LNCaP clone FGC (cell line): ENCODE measurements around the gene GYS1.

Source experiments
- DNase-seq: peaks from one replicate; pipeline ENCODE4 v3.0.0-alpha.2; 2011; ENCODE audit warnings: low read depth
- H3K4me3 ChIP-seq: 2 replicates; pipeline ENCODE4 v1.5.1; 2011; ENCODE audit warnings: mild to moderate bottlenecking, low read depth, low read length, control low read depth
- CTCF ChIP-seq: IDR thresholded peaks from 2 replicates; pipeline ENCODE4 v1.5.1; 2012; ENCODE audit warnings: mild to moderate bottlenecking; ENCODE audit not compliant: control insufficient read depth, insufficient read depth; ENCODE audit errors: extremely low read depth

The GYS1 gene

DNA sequence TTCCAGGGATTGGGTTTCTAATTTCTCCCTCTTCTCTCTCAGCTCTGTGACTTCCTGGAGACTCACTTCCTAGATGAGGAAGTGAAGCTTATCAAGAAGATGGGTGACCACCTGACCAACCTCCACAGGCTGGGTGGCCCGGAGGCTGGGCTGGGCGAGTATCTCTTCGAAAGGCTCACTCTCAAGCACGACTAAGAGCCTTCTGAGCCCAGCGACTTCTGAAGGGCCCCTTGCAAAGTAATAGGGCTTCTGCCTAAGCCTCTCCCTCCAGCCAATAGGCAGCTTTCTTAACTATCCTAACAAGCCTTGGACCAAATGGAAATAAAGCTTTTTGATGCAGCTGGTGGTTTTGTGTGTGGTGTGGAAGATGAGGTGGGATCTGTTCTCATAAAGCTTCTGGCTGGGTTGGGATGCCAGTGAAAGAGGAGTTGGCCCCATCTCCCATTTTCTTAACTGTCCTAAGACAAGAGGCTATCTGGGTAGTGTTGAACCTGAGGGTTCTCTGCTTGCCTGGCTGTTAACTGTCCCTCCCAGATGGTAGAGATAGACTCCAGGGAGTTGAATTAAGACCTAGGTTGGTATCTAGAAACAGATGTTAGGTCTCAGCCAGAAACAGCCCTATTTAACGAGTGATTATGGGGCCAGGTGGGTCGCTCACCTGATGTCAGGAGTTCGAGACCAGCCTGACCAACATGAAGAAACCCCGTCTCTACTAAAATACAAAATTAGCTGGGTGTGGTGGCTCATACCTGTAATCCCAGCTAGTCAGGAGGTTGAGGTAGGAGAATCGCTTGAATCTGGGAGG lies 26.4 kb downstream of the GYS1 start:
- no peak for TF ChIP-seq CTCF
- DNase-seq, result no peak
- peak overlapping the region; percentile 71 for H3K4me3 ChIP-seq

DNA sequence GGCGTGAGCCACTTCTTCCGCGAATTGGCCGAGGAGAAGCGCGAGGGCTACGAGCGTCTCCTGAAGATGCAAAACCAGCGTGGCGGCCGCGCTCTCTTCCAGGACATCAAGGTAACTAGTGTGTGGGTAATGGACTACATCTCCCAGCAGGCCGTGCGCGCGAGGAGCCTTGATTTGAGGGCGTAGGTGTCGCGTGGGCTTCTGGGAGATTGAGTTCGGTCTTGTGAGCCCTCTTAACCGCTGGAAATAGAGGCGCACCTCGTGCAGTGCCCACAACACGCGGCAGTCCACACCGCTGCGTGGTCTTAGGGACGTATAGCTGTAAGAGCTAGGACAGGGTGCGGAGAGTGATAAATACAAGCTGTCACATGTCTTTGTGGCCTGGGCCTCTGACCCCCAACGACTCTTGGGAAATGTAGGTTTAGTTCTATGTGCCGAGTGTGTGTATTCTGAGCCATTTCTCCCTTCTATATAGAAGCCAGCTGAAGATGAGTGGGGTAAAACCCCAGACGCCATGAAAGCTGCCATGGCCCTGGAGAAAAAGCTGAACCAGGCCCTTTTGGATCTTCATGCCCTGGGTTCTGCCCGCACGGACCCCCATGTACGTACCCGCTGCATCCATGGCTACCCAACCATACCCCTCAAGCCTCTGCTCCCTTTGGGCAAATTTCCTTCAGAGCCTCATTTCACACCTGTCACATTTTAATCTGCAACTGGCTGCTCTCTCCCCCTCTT lies 27.1 kb downstream of the GYS1 start:
- TF ChIP-seq CTCF, result no peak
- peak overlapping the region; percentile 71 for H3K4me3 ChIP-seq
- peak; percentile 40 for DNase-seq

GRCh38 chr19:48965040-48965805 lies 27.9 kb downstream of the GYS1 start, which contains the start of gene FTL:
Gene FTL, plus strand, starts transcription at chr19:48965309. Its CDS starts 199 bp downstream, at chr19:48965508.
- TF ChIP-seq CTCF, result no peak
- DNase-seq, result peak; percentile 61
- H3K4me3 ChIP-seq, result peak within 1 kb of the TSS; percentile 71

GRCh38 chr19:48964205-48965039 lies 28.7 kb downstream of the GYS1 start:
- peak overlapping the region; percentile 71 for H3K4me3 ChIP-seq
- TF ChIP-seq CTCF, result no peak
- no peak for DNase-seq

GRCh38 chr19:48963371-48964204 lies 29.5 kb downstream of the GYS1 start:
- TF ChIP-seq CTCF, result no peak
- no peak overlapping the region for H3K4me3 ChIP-seq
- no peak for DNase-seq
